Activated T-cell treated with anti-CD3 and anti-CD28 coated beads, Interleukin-2, amount 50 U/mL, for 4 hours (primary cell): ENCODE results near the gene KRT82. TPM values are rescaled to one million over a fixed set of nuclear protein-coding genes. Genes with fewer than 3 reads are reported as not detected.
"Not testable (repeated sequence)": the region's sequence is repeated elsewhere in the genome, so short reads cannot be mapped to it uniquely, and the experiment has no call there.

ENCODE experiments used
- ATAC-seq, 2 donors: fragments of 200-7000 bp; cut with Tn5 transposase; one replicate each; pipeline ENCODE4 v1.10.0; 2021
- DNase-seq: peaks from one replicate; pipeline ENCODE4 v3.0.0-alpha.2; 2020
- H3K27me3 Mint-ChIP-seq: one replicate; pipeline ENCODE4 v1.8.0; 2021; ENCODE audit warnings: low read depth, mixed read lengths
- H3K36me3 Mint-ChIP-seq: one replicate; pipeline ENCODE4 v1.8.0; 2022; ENCODE audit warnings: mixed read lengths; ENCODE audit not compliant: insufficient read depth
- H3K4me1 Mint-ChIP-seq: one replicate; pipeline ENCODE4 v1.8.0; 2021; ENCODE audit warnings: low read depth, mixed read lengths
- H3K4me3 Mint-ChIP-seq: one replicate; pipeline ENCODE4 v1.8.0; 2021; ENCODE audit warnings: mild to moderate bottlenecking, moderate library complexity, mixed read lengths
- H3K9me3 Mint-ChIP-seq: one replicate; pipeline ENCODE4 v1.8.0; 2021; ENCODE audit warnings: mixed read lengths
- total RNA-seq, 3 donors: library from RNA; stranded (reverse); gene quantifications; one replicate each; pipeline ENCODE4 v1.2.1, GENCODE V29; 2021

The KRT82 gene
- total RNA-seq, 3 donors from 2014 or later: not detected

DNA sequence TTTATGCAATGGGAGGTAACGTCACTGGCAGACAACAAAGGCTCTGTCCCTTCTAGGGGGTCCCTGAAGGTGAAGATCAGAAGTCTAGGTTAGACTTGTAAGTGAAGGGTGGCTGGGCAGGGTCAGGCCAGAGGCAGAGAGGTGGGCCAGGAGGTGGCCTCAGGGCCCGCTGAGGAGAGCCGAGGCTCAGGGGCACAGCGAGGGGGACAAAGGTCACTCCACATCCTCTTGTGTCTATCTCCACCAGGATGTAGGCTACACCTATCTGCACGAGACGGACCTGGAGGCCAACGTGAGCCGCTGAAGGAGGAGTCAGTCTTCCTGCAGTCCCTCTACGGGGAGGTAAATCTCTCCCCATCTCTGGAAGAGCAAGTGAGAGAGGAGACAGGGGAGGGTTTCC lies 59.1 kb downstream of the KRT82 start:
- Mint-ChIP-seq H3K36me3 (no peaks in the 10 kb centered on the region), H3K9me3 (no peaks in the 10 kb centered on the region), H3K4me1 (peaks cover 12% of the 10 kb centered on the region)

DNA sequence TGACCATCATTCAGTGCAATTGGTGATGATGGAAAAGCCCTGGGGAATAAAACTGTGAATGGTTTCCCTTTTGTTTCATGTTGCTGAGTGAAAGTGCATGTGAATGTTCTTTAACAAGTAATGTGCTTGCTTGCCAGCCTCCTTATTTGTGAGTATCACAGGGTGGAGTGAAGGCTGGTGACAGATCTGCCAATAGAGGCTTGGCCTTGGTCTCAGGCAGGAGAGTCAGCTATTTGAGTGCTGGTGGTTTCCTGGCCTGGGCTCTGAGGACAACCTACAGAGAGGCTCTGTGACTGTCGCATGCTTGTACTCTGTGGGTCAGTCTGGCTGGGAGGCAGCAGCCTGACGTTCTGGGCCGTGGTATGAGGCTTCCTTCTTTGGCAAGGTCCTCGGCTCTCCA lies 59.5 kb downstream of the KRT82 start:
- H3K9me3 Mint-ChIP-seq: no peaks in the 10 kb centered on the region
- ATAC-seq (no peak), DNase-seq (no peak)
- H3K4me3 Mint-ChIP-seq: no peak overlapping the region
- H3K36me3 Mint-ChIP-seq: no peaks in the 10 kb centered on the region
- H3K27me3 Mint-ChIP-seq: peaks cover 5% of the 10 kb centered on the region
- H3K4me1 Mint-ChIP-seq: peaks cover 8% of the 10 kb centered on the region

More for the DNA sequence above, 59.1 kb downstream of the KRT82 start:
- H3K27me3 Mint-ChIP-seq: peaks cover 5% of the 10 kb centered on the region
- H3K4me3 Mint-ChIP-seq: no peak overlapping the region
- no peak for ATAC-seq
- DNase-seq: no peak

DNA sequence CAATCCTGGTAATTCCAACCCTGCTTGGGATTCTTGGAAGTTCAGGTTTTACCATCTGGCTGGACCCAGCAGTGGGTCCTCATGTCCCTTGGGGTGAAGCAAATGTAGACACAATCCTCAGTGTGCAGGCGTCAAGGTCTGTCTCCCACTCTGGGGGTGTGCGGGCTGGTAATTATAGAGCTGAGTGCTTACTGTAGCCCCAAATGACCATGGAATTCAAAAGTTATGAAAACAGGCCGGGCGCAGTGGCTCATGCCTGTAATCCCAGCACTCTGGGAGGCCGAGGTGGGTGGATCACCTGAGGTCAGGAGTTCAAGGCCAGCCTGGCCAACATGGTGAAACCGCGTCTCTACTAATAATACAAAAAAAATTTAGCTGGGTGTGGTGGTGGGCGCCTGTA lies 61.1 kb downstream of the KRT82 start:
- not testable (repeated sequence) for H3K9me3 Mint-ChIP-seq, H3K36me3 Mint-ChIP-seq, DNase-seq, H3K4me1 Mint-ChIP-seq, ATAC-seq, H3K4me3 Mint-ChIP-seq, H3K27me3 Mint-ChIP-seq

DNA sequence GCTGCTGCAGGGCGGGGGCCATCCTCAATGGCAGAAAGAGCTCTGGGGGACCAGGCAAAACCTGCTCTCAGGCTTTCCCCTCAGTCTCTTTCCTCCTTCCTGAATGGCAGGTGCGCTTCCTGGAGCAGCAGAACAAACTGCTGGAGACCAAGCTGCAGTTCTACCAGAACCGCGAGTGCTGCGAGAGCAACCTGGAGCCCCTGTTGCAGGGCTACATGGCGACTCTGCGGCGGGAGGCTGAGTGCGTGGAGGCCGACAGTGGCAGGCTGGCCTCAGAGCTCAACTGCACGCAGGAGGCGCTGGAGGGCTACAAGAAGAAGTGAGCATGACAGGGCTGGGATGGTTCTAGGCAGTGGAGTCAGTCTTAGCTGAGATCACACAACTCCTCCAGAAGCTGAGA lies 62.0 kb downstream of the KRT82 start:
- no peak for ATAC-seq
- H3K9me3 Mint-ChIP-seq: no peaks in the 10 kb centered on the region
- no peak for DNase-seq
- H3K4me1 Mint-ChIP-seq: peaks cover under 1% of the 10 kb centered on the region
- no peaks in the 10 kb centered on the region for H3K36me3 Mint-ChIP-seq
- H3K4me3 Mint-ChIP-seq: no peak overlapping the region
- peaks cover 7% of the 10 kb centered on the region for H3K27me3 Mint-ChIP-seq

Other genes starting within 250 kb of the KRT82 start
- under 1 TPM in 2 of 3 donors, not detected in 1; 0.05 to 0.08 TPM for gene KRT80, start 214.3 kb downstream of the KRT82 start, total RNA-seq
- 1 to 10 TPM; 1.2 to 2.1 (median 1.5) TPM for gene KRT7, start 173.1 kb downstream of the KRT82 start, total RNA-seq
- gene KRT86, start 131.7 kb downstream of the KRT82 start, total RNA-seq: not detected
- gene KRT81, start 114.8 kb downstream of the KRT82 start, total RNA-seq: under 1 TPM; 0.19 to 0.25 (median 0.24) TPM
- not detected for gene KRT83, start 84.9 kb downstream of the KRT82 start, total RNA-seq
- gene KRT85, start 38.9 kb downstream of the KRT82 start, total RNA-seq: not detected
- not detected for gene KRT84, start 20.7 kb downstream of the KRT82 start, total RNA-seq
- gene KRT75, start 28.0 kb upstream of the KRT82 start, total RNA-seq: not detected
- not detected for gene KRT6B, start 45.8 kb upstream of the KRT82 start, total RNA-seq
- not detected for gene KRT6C, start 67.5 kb upstream of the KRT82 start, total RNA-seq
- gene KRT6A, start 86.9 kb upstream of the KRT82 start, total RNA-seq: not detected
- not detected for gene KRT5, start 114.1 kb upstream of the KRT82 start, total RNA-seq
- not detected for gene KRT71, start 146.8 kb upstream of the KRT82 start, total RNA-seq
- gene KRT74, start 167.5 kb upstream of the KRT82 start, total RNA-seq: not detected
- under 1 TPM; 0.11 to 0.38 (median 0.20) TPM for gene KRT72, start 195.1 kb upstream of the KRT82 start, total RNA-seq
- under 1 TPM; 0.16 to 0.23 (median 0.22) TPM for gene KRT73, start 212.2 kb upstream of the KRT82 start, total RNA-seq
- gene KRT2, start 245.9 kb upstream of the KRT82 start, total RNA-seq: not detected